Fibroblast of lung (primary cell): ENCODE results near the gene CACNG4. TPM values are rescaled to one million over a fixed set of nuclear protein-coding genes. Genes with fewer than 3 reads are reported as not detected.

Experiments used
- DNase-seq, 2 donors: peaks; one replicate each; pipeline versions ENCODE4 v3.0.0 to v3.0.0-alpha.2; 2010; ENCODE audit warnings: low read depth in 2 of 2
- H2AFZ ChIP-seq: 2 replicates; pipeline ENCODE4 v1.5.1; 2012; ENCODE audit warnings: low read length, control low read depth, inconsistent platforms
- H3K27ac ChIP-seq: 2 replicates; pipeline ENCODE4 v1.5.1; 2011; ENCODE audit warnings: low read length, control low read depth; ENCODE audit not compliant: insufficient read depth
- H3K27me3 ChIP-seq: 2 replicates; pipeline ENCODE4 v1.5.1; 2011; ENCODE audit warnings: mild to moderate bottlenecking, low read length; ENCODE audit not compliant: control insufficient read depth, insufficient read depth
- H3K36me3 ChIP-seq: 2 replicates; pipeline ENCODE4 v1.5.1; 2011; ENCODE audit warnings: low read length; ENCODE audit not compliant: control insufficient read depth, insufficient read depth
- H3K4me1 ChIP-seq: 2 replicates; pipeline ENCODE4 v1.5.1; 2011; ENCODE audit warnings: low read length; ENCODE audit not compliant: control insufficient read depth, insufficient read depth; ENCODE audit errors: extremely low read depth
- H3K4me2 ChIP-seq: 2 replicates; pipeline ENCODE4 v1.5.1; 2011; ENCODE audit warnings: low read length, control low read depth; ENCODE audit not compliant: insufficient read depth; ENCODE audit errors: extremely low read depth
- H3K4me3 ChIP-seq, 4 experiments: fragments of 200-600 bp in 1 of 4; sonication (generic) in 1 of 4; replicated peaks in 1 of 4; 2 replicates each; pipeline ENCODE4 v1.5.1; 2011 to 2016; ENCODE audit warnings: low read length in 4 of 4, low read depth in 3 of 4, mild to moderate bottlenecking in 3 of 4, control low read depth in 2 of 4, inconsistent platforms in 1 of 4, mixed read lengths in 1 of 4; ENCODE audit not compliant: insufficient read depth in 1 of 4; ENCODE audit errors: control extremely low read depth in 1 of 4
- H3K79me2 ChIP-seq: 2 replicates; pipeline ENCODE4 v1.5.1; 2012; ENCODE audit warnings: mild to moderate bottlenecking, low read length, inconsistent platforms; ENCODE audit not compliant: control insufficient read depth, insufficient read depth
- H3K9ac ChIP-seq: 2 replicates; pipeline ENCODE4 v1.5.1; 2011; ENCODE audit warnings: mild to moderate bottlenecking, low read length, control low read depth; ENCODE audit not compliant: insufficient read depth
- H3K9me3 ChIP-seq: 2 replicates; pipeline ENCODE4 v1.5.1; 2012; ENCODE audit warnings: low read depth, low read length; ENCODE audit not compliant: control insufficient read depth, insufficient read depth
- H4K20me1 ChIP-seq: 2 replicates; pipeline ENCODE4 v1.5.1; 2011; ENCODE audit warnings: low read length; ENCODE audit not compliant: control insufficient read depth, insufficient read depth; ENCODE audit errors: extremely low read depth
- EZH2 ChIP-seq: IDR thresholded peaks from 2 replicates; pipeline ENCODE4 v1.5.1; 2012; ENCODE audit warnings: low read length, control low read depth, mild to moderate bottlenecking; ENCODE audit errors: missing control alignments
- polyA plus RNA-seq, 2 donors: library from polyadenylated mRNA; depleted of rRNA in 1 of 2; stranded (reverse) in 1 of 2; unstranded in 1 of 2; fragments of >200 nt; gene quantifications; 2 replicates each; pipeline ENCODE4 v1.2.1, GENCODE V29; 2011 to 2012; ENCODE audit warnings: missing spikeins in 1 of 2
- total RNA-seq: library from RNA; depleted of rRNA; stranded (reverse); fragments of >200 nt; gene quantifications from 2 replicates; pipeline ENCODE4 v1.2.1, GENCODE V29; 2014
- TF ChIP-seq, protein P1 (sequence below), 2 donors: IDR thresholded peaks in 1 of 2; conservative IDR thresholded peaks in 1 of 2; 1 replicate in 1 of 2; 2 replicates in 1 of 2; pipeline ENCODE4 v1.5.1; 2011 to 2012; ENCODE audit warnings: low read length in 2 of 2, control low read depth in 1 of 2, inconsistent platforms in 1 of 2, low read depth in 1 of 2, mild to moderate bottlenecking in 1 of 2

CACNG4 gene
- total and polyA plus RNA-seq, 2 donors (not counting 1 experiment from before 2014, with no cell fraction given): not detected

- no peaks in the 10 kb centered on the region for H3K36me3 ChIP-seq
- TF ChIP-seq, protein P1, sequence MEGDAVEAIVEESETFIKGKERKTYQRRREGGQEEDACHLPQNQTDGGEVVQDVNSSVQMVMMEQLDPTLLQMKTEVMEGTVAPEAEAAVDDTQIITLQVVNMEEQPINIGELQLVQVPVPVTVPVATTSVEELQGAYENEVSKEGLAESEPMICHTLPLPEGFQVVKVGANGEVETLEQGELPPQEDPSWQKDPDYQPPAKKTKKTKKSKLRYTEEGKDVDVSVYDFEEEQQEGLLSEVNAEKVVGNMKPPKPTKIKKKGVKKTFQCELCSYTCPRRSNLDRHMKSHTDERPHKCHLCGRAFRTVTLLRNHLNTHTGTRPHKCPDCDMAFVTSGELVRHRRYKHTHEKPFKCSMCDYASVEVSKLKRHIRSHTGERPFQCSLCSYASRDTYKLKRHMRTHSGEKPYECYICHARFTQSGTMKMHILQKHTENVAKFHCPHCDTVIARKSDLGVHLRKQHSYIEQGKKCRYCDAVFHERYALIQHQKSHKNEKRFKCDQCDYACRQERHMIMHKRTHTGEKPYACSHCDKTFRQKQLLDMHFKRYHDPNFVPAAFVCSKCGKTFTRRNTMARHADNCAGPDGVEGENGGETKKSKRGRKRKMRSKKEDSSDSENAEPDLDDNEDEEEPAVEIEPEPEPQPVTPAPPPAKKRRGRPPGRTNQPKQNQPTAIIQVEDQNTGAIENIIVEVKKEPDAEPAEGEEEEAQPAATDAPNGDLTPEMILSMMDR (conservative IDR thresholded peaks at IDR 0.05 in 1 of 2, IDR thresholded peaks at IDR 0.05 in 1 of 2; ENCODE audit: low read depth in 1 of 2, low read length in 2 of 2): no peak
- TF ChIP-seq EZH2: no peak
- no peaks in the 10 kb centered on the region for H3K79me2 ChIP-seq
- H3K4me2 ChIP-seq: no peak overlapping the region
- H3K9me3 ChIP-seq: no peaks in the 10 kb centered on the region
- H3K9ac ChIP-seq: no peak overlapping the region
- no peaks in the 10 kb centered on the region for H3K27me3 ChIP-seq
- H3K27ac ChIP-seq: no peak overlapping the region
- no peak overlapping the region for H3K4me3 ChIP-seq
- H2AFZ ChIP-seq: no peak overlapping the region
- DNase-seq: peak; percentile 2 to 10
- no peaks in the 10 kb centered on the region for H3K4me1 ChIP-seq
- no peaks in the 10 kb centered on the region for H4K20me1 ChIP-seq
Measured at GRCh38 chr17:67068999-67069398, 104.5 kb downstream of the CACNG4 start.

GRCh38 chr17:67069603-67070136, 105.2 kb downstream of the CACNG4 start:
- Histone ChIP-seq H3K27me3 (no peaks in the 10 kb centered on the region), H2AFZ (no peak overlapping the region), H3K4me3 (no peak overlapping the region), H3K9me3 (no peaks in the 10 kb centered on the region), H3K27ac (no peak overlapping the region), H3K9ac (no peak overlapping the region), H3K79me2 (no peaks in the 10 kb centered on the region), H3K36me3 (no peaks in the 10 kb centered on the region), H3K4me2 (no peak overlapping the region), H4K20me1 (no peaks in the 10 kb centered on the region), H3K4me1 (no peaks in the 10 kb centered on the region)
- no peak for TF ChIP-seq EZH2
- TF ChIP-seq, protein P1 (conservative IDR thresholded peaks at IDR 0.05 in 1 of 2, IDR thresholded peaks at IDR 0.05 in 1 of 2; ENCODE audit: low read depth in 1 of 2, low read length in 2 of 2): no peak
- DNase-seq: no peak

DNA sequence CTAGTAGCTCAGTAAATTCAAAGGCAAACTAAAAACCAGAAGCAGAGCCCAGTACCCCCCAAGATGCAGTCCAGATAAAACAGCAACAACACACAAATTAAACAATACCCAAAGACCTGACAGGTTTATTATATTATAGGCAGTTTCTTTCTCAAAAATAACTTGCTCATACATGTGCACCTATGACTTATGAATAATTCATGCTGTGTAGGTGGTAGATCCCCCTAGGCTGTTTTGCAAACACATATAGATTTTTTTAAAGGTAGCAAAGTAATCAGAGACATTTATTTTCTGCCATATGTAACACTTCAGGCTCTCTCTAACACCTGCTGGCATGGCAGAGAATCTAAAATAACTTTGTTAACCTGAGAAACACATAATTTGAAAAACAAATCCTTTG, 107.1 kb downstream of the CACNG4 start:
- H3K27me3 ChIP-seq: no peaks in the 10 kb centered on the region
- no peak overlapping the region for H2AFZ ChIP-seq
- no peaks in the 10 kb centered on the region for H4K20me1 ChIP-seq
- H3K4me2 ChIP-seq: no peak overlapping the region
- H3K27ac ChIP-seq: no peak overlapping the region
- TF ChIP-seq EZH2: no peak
- no peaks in the 10 kb centered on the region for H3K4me1 ChIP-seq
- no peak overlapping the region for H3K9ac ChIP-seq
- no peaks in the 10 kb centered on the region for H3K79me2 ChIP-seq
- H3K4me3 ChIP-seq: no peak overlapping the region
- no peaks in the 10 kb centered on the region for H3K9me3 ChIP-seq
- H3K36me3 ChIP-seq: no peaks in the 10 kb centered on the region
- DNase-seq: no peak
